NCI-H187 treated with DMSO at 0.1 percent for 48 hours (cell line): ENCODE results near the gene SYF2.
"Not testable (repeated sequence)": the region's sequence is repeated elsewhere in the genome, so short reads cannot be mapped to it uniquely, and the experiment has no call there.

Experiments
- DNase-seq: peaks from one replicate; lab custom pipeline; 2025; lab: John Stamatoyannopoulos, UW

The SYF2 gene

GRCh38 chr1:25232027-25232865, at the start of gene SYF2:
TSS of gene SYF2 (minus strand) at chr1:25232502. CDS start at chr1:25232467, 35 bp downstream.
- DNase-seq = peak; percentile 80

GRCh38 chr1:25279693-25280111, 47.4 kb upstream of the SYF2 start:
- not testable (repeated sequence) for DNase-seq

GRCh38 chr1:25278790-25279189, 46.5 kb upstream of the SYF2 start:
- DNase-seq = not testable (repeated sequence)

GRCh38 chr1:25278358-25278757, 46.1 kb upstream of the SYF2 start:
- not testable (repeated sequence) for DNase-seq

GRCh38 chr1:25277295-25277694, 45.0 kb upstream of the SYF2 start:
- DNase-seq = not testable (repeated sequence)

GRCh38 chr1:25275648-25276047, 43.3 kb upstream of the SYF2 start:
- DNase-seq = not testable (repeated sequence)

- not testable (repeated sequence) for DNase-seq
Measured at GRCh38 chr1:25272238-25272637, 39.9 kb upstream of the SYF2 start, which contains the start of gene RHD. TSS of gene RHD (plus strand) at chr1:25272509. CDS start at chr1:25272548, 39 bp downstream.

GRCh38 chr1:25268143-25268760, 36.0 kb upstream of the SYF2 start:
- DNase-seq = not testable (repeated sequence)

- not testable (repeated sequence) for DNase-seq
Measured at GRCh38 chr1:25267288-25268142, 35.2 kb upstream of the SYF2 start.

- not testable (repeated sequence) for DNase-seq
Measured at GRCh38 chr1:25266554-25267287, 34.4 kb upstream of the SYF2 start.

- not testable (repeated sequence) for DNase-seq
Measured at GRCh38 chr1:25260336-25260735, 28.0 kb upstream of the SYF2 start.

- not testable (repeated sequence) for DNase-seq
Measured at GRCh38 chr1:25259813-25260212, 27.5 kb upstream of the SYF2 start.

GRCh38 chr1:25257196-25257595, 24.9 kb upstream of the SYF2 start:
- DNase-seq = no peak

- DNase-seq = no peak
Measured at GRCh38 chr1:25256578-25256965, 24.3 kb upstream of the SYF2 start.

GRCh38 chr1:25255706-25256577, 23.6 kb upstream of the SYF2 start:
- DNase-seq = no peak

GRCh38 chr1:25253911-25254310, 21.6 kb upstream of the SYF2 start:
- no peak for DNase-seq

- DNase-seq = no peak
Measured at GRCh38 chr1:25247829-25248754, 15.8 kb upstream of the SYF2 start.

GRCh38 chr1:25247024-25247828, 14.9 kb upstream of the SYF2 start, which contains the start of gene RSRP1:
TSS of gene RSRP1 (minus strand) at chr1:25247454. CDS start at chr1:25246963, 491 bp downstream.
- peak; percentile 94 for DNase-seq
